Fibroblast of mammary gland (primary cell): ENCODE measurements around the gene PLXNB1.

Experiments used
- DNase-seq: peaks from one replicate; pipeline ENCODE4 v3.0.0-alpha.2; 2010; ENCODE audit warnings: low read depth
- H3K4me3 ChIP-seq: 2 replicates; pipeline ENCODE4 v1.5.1; 2011; ENCODE audit warnings: low read depth, mild to moderate bottlenecking, low read length, moderate library complexity; ENCODE audit not compliant: control insufficient read depth
- TF ChIP-seq, protein P1 (sequence below): conservative IDR thresholded peaks from 2 replicates; pipeline ENCODE4 v1.5.1; 2011; ENCODE audit warnings: low read depth, low read length, inconsistent platforms; ENCODE audit not compliant: control insufficient read depth, insufficient read depth

Gene PLXNB1

DNA sequence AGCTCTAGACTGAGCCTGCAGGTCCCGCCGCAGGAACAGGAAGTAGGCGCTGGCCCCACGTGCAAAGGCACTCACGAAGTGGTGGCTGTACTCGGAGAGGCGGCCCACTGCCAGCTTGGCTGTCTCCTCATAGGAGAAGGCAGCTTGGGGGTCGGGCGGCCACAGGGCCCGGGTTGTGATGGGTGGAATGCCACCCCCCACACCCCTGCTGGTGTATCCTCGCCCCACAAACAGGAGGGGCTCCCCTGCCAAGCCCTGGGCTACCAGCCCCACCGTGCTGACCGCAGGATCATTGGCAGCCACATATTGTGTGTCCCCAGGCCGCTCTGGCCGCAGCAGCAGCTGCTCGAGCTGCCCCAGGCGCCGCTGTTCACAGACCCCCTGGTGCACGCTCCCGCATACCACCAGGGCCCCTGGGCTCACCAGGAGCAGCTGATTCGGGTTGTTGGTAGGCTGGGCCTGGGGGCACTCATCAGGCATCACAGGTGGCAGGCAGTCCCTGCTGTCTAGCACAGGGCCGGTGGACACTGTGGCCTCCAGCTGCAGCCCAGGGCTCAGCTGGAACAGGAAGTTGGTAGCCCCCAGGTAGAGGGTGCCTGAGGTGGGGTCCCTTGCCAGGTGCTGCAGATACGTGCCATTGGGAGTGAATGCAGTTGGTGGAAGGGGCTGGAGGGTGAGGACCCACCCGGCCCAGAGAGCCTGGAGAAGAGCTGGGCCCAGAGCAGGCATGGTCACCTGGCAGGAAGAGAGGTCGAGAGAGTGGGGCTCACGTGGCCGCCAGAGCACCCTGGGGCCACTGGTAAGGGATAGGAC is 5.8 kb downstream of the PLXNB1 start:
- TF ChIP-seq, protein P1, sequence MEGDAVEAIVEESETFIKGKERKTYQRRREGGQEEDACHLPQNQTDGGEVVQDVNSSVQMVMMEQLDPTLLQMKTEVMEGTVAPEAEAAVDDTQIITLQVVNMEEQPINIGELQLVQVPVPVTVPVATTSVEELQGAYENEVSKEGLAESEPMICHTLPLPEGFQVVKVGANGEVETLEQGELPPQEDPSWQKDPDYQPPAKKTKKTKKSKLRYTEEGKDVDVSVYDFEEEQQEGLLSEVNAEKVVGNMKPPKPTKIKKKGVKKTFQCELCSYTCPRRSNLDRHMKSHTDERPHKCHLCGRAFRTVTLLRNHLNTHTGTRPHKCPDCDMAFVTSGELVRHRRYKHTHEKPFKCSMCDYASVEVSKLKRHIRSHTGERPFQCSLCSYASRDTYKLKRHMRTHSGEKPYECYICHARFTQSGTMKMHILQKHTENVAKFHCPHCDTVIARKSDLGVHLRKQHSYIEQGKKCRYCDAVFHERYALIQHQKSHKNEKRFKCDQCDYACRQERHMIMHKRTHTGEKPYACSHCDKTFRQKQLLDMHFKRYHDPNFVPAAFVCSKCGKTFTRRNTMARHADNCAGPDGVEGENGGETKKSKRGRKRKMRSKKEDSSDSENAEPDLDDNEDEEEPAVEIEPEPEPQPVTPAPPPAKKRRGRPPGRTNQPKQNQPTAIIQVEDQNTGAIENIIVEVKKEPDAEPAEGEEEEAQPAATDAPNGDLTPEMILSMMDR: no peak
- H3K4me3 ChIP-seq: no peak overlapping the region
- no peak for DNase-seq

DNA sequence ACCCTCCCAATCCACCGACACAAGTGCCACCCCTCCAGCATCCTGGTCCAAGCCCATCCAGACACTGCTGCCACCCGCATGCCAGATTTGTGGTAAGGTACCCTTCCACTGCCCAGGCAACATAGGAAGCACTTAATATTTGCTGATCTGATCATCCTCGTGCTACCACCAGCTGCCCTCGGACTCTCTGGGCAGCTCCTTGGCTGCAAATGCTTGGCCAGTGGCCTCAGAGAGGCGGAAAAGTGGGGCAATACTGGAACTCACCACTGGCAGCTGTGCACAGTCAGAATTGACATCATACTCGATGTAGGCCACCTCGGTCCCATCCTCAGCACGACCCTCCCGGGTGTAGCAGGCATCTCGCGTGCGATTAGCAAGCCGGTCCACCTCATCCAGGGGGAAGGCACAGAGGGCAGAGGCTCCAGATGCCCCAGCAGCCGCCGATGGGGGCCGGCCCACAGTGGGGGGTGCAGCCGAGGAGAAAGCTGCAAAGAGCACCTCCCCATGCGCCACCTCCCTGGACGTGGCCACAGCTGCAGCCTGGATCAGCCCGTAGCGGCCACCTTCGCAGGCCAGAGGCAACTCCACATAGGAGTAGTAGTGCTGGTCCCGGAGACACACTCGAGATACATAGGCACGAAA is 6.5 kb downstream of the PLXNB1 start:
- DNase-seq: no peak
- no peak overlapping the region for H3K4me3 ChIP-seq
- TF ChIP-seq, protein P1: no peak

DNA sequence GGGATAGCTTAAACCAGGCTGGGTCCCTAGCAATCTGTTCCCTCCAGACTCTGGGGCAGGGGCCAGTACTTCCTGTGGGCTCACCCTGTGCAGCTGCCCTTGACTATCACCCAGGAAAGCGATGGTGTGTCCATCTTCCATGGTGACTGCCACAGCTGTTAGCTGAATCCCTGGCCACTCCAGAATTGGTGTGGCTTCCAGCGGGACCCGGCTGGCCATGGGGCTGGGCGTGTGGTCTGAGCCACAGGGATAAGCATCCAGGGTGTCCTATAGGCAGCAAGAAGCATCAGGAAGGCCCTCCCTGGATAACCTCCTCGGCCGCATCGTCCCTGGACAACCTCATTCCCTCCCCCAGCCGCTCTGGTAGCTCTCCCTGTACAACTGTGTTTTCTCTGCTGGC is 7.2 kb downstream of the PLXNB1 start:
- no peak for DNase-seq
- no peak overlapping the region for H3K4me3 ChIP-seq
- TF ChIP-seq, protein P1: no peak

DNA sequence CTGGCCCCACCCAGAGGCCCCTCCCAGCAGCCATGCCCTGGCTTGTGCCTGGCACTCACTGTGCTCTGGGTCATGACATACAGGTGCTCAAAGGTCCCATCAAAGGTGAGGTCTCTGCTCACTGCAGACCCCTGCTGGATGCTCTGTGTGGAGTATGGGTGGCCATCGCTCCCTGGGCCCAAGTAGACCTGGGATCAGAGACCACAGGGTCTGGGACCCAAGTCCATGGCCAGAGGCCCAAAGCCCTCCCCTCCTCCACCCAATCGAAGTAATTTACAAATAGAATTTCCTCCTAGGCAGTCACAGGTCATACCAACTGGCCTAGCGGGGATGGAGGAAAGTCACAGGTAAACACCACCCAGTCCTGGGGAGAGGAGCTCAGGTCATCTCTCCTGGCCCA is 7.6 kb downstream of the PLXNB1 start:
- no peak for DNase-seq
- TF ChIP-seq, protein P1: no peak
- no peak overlapping the region for H3K4me3 ChIP-seq

DNA sequence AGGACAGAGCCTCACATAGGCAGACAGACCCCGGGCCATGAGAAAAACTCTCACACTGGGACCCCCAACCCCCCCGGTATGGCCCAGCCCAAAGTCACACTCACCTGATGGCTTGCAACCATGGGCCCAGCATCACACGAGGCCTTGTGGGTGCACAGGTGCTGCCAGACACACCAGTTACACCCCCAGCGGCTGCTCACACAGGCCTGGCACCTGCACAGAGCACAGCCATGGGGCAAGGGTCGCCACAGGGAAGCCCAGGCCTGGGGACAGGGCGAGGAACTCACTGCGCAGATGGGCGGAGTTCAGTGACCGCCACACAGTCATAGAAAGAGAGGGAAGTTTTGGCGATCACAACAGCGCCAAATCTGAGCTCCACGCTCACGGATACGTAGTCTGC is 9.3 kb downstream of the PLXNB1 start:
- TF ChIP-seq, protein P1: no peak
- no peak for DNase-seq
- H3K4me3 ChIP-seq: no peak overlapping the region

DNA sequence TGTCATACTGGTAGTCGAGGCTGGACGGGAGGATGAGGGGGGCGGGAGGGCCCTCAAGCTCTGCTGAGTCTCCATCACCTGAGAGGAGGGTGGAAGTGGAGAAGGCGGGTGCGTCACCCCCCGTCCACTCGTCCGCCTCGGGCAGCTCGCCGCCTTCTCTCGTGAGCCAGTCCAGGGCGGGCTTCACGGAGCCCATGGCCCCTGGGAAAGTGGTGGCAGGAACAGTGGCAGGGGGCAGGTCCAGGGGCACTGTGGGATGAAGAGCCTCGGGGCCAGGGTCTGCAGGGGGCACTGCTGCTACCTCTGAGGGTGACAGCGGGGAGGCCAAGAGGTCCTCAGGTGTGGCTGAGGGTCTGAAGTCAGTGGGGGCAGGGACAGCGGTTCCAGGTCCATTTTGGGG is 10.3 kb downstream of the PLXNB1 start:
- no peak for DNase-seq
- TF ChIP-seq, protein P1: no peak
- no peak overlapping the region for H3K4me3 ChIP-seq

DNA sequence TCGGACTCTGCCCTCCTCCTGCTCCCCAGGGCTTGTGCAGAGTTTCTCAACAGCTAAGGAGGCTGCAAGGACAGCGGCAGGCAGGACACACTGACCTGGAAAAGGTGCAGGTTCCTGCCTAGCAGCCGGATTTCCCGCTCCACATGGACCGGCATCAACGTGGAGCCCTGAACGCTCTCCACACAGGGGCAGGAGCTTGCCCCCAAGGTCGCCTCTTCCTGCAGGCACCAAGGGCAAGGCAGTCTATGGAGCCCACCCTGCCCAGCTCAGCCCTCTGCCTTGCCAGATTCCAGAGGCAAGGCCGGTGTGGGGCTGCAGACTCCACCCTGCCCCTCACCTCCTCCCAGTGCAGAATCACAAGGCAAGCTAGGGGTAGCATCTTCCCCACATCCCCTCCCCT is 10.7 kb downstream of the PLXNB1 start:
- no peak overlapping the region for H3K4me3 ChIP-seq
- no peak for DNase-seq
- TF ChIP-seq, protein P1: no peak
